Stomach (tissue), 9 donors: Measurements from ENCODE around the gene SNX13. TPM values are rescaled to one million over a fixed set of nuclear protein-coding genes. Genes with fewer than 3 reads are reported as not detected.

Experiments used
- DNase-seq, 2 donors: peaks; one replicate each; pipeline versions ENCODE4 v3.0.0 to v3.0.0-alpha.2; 2013 to 2019
- H3K27ac ChIP-seq, 5 donors: fragments of 200-600 bp in 4 of 5; sonication (generic) in 4 of 5; one replicate each; pipeline ENCODE4 v1.5.1; 2013 to 2019; ENCODE audit warnings: mild to moderate bottlenecking in 1 of 5, moderate library complexity in 1 of 5
- H3K27me3 ChIP-seq, 3 donors: fragments of 200-600 bp; sonication (generic); one replicate each; pipeline ENCODE4 v1.5.1; 2017 to 2019; ENCODE audit warnings: mixed run types in 1 of 3
- H3K36me3 ChIP-seq, 4 donors: fragments of 200-600 bp; sonication (generic); 1 replicate in 3 of 4; 2 replicates in 1 of 4; pipeline ENCODE4 v1.5.1; 2016 to 2019
- H3K4me1 ChIP-seq, 4 donors: fragments of 200-600 bp; sonication (generic); one replicate each; pipeline ENCODE4 v1.5.1; 2016 to 2019
- H3K4me3 ChIP-seq, 4 donors: fragments of 200-600 bp; sonication (generic) in 3 of 4; one replicate each; pipeline ENCODE4 v1.5.1; 2016 to 2019; ENCODE audit warnings: mild to moderate bottlenecking in 1 of 4
- H3K9me3 ChIP-seq, 4 donors: fragments of 200-600 bp; sonication (generic); one replicate each; pipeline ENCODE4 v1.5.1; 2016 to 2019
- EP300 ChIP-seq: sonication (generic); formaldehyde crosslinking; IDR thresholded peaks from one replicate; pipeline ENCODE4 v1.6.1; 2017; ENCODE audit warnings: antibody characterized with exemption
- POLR2A ChIP-seq, 4 donors: fragments of 450-650 bp; IDR thresholded peaks; one replicate each; pipeline ENCODE4 v1.6.1; 2016; ENCODE audit warnings: antibody characterized with exemption in 4 of 4, control low read depth in 2 of 4, mild to moderate bottlenecking in 1 of 4, moderate library complexity in 1 of 4
- POLR2AphosphoS5 ChIP-seq, 3 donors: sonication (generic); formaldehyde crosslinking; IDR thresholded peaks; one replicate each; pipeline ENCODE4 v1.6.1; 2016; ENCODE audit warnings: antibody characterized with exemption in 3 of 3
- WGBS, 5 donors: extraction: QIAGEN DNeasy Blood & Tissue Kit in 3 of 5; methylation state at CpG; one replicate each; pipeline versions ENCODE4 v1.1.5 to v1.1.7; 2013 to 2018; 5-methylcytosine and 5-hydroxymethylcytosine counted together
- intact Hi-C: fragments of 100-400 bp; cut with DNase I; formaldehyde crosslinking; loops from one replicate; pipeline ENCODE4 v1.15.1; 2023; ENCODE audit warnings: low total_unique reads
- polyA plus RNA-seq, 3 donors: library from polyadenylated mRNA; stranded (reverse); fragments of 200-250 nt; gene quantifications; one replicate each; pipeline ENCODE4 v1.2.3, GENCODE V29; 2013
- total RNA-seq, 5 donors: library from RNA; depleted of rRNA; stranded (reverse); fragments of >200 nt; gene quantifications; one replicate each; pipeline versions ENCODE4 v1.1.0 to v1.2.3, GENCODE V29; 2014 to 2016
- TF ChIP-seq, protein P1 (sequence below), 7 experiments: fragments of 450-650 bp in 4 of 7; fragments of 200-600 bp in 3 of 7; sonication (generic) in 3 of 7; IDR thresholded peaks; one replicate each; pipeline ENCODE4 v1.5.1; 2016 to 2019; ENCODE audit warnings: antibody characterized with exemption in 7 of 7, control low read depth in 2 of 7, mild to moderate bottlenecking in 1 of 7
- donor health status: healthy with polysubstance abuse.
- donor health status: Bipolar disorder and iron deficiency.
- donor health status: healthy.

The SNX13 gene
- total and polyA plus RNA-seq, 8 donors: 6.0 to 115 (median 34.6) TPM

DNA sequence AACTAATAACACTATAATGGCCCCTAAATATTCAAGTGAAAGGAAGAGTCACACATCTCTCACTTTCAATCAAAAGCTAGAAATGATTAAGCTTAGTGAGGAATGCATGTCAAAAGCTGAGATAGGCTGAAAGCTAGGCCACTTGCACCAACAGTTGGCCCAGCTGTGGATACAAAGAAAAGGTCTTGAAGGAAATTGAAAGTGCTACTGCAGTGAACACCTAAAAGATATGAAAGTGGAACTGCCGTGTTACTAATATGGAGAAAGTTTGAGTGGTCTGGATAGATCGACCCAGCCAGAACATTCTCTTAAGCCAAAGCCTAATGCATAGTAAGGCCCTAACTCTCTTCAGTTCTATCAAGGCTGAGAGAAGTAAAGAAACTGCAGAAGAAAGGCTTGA lies 12.1 kb upstream of the SNX13 start:
- Histone ChIP-seq H3K27me3 (no peaks in the 10 kb centered on the region), H3K4me3 (no peak overlapping the region), H3K27ac (no peak overlapping the region), H3K9me3 (no peaks in the 10 kb centered on the region), H3K4me1 (no peaks in the 10 kb centered on the region), H3K36me3 (no peaks in the 10 kb centered on the region)
- intact Hi-C loops: no loop called here
- no peak for TF ChIP-seq POLR2AphosphoS5 (IDR thresholded peaks at IDR 0.05)
- 74 to 87% (median 81%) methylated on average over 2 of the region's 2 CpGs for WGBS, 5 donors
- no peak for DNase-seq

DNA sequence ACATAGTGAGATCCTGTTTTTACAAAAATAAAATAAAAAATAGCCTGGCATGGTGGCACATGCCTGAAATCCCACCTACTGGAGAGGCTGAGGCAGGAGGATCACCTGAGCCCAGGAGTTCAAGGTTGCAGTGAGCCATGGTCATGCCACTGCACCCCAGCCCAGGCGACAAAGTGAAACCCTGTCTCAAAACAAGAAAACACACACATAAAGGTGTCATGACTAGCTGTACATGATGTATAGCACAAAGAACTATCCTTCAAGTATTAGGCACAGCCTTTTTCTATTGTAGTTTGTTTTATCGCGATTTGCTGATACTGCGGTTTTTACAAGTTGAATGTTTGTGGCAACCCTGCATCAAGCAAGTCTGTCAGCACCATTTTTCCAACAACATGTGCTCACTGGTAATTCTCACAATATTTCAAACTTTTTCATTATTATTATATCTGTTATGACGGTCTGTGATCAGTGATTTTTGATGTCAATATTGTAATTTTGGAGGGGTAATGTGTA lies 11.5 kb upstream of the SNX13 start:
- WGBS, 5 donors: 89 to 97% (median 94%) methylated on average over 5 of the region's 5 CpGs
- H3K9me3 ChIP-seq: no peaks in the 10 kb centered on the region
- DNase-seq: no peak
- no peaks in the 10 kb centered on the region for H3K36me3 ChIP-seq
- no peak for TF ChIP-seq POLR2A (IDR thresholded peaks at IDR 0.05)
- TF ChIP-seq, protein P1, sequence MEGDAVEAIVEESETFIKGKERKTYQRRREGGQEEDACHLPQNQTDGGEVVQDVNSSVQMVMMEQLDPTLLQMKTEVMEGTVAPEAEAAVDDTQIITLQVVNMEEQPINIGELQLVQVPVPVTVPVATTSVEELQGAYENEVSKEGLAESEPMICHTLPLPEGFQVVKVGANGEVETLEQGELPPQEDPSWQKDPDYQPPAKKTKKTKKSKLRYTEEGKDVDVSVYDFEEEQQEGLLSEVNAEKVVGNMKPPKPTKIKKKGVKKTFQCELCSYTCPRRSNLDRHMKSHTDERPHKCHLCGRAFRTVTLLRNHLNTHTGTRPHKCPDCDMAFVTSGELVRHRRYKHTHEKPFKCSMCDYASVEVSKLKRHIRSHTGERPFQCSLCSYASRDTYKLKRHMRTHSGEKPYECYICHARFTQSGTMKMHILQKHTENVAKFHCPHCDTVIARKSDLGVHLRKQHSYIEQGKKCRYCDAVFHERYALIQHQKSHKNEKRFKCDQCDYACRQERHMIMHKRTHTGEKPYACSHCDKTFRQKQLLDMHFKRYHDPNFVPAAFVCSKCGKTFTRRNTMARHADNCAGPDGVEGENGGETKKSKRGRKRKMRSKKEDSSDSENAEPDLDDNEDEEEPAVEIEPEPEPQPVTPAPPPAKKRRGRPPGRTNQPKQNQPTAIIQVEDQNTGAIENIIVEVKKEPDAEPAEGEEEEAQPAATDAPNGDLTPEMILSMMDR (IDR thresholded peaks at IDR 0.05): no peak
- no peak for TF ChIP-seq EP300
- no peak for TF ChIP-seq POLR2AphosphoS5 (IDR thresholded peaks at IDR 0.05)
- H3K27me3 ChIP-seq: no peaks in the 10 kb centered on the region
- no peaks in the 10 kb centered on the region for H3K4me1 ChIP-seq
- no peak overlapping the region for H3K27ac ChIP-seq
- intact Hi-C loops: no loop called here
- no peak overlapping the region for H3K4me3 ChIP-seq

GRCh38 chr7:17948526-17949238 lies 8.4 kb upstream of the SNX13 start:
- H3K4me3 ChIP-seq: no peak overlapping the region
- H3K27ac ChIP-seq: no peak overlapping the region
- no peak for TF ChIP-seq POLR2AphosphoS5 (IDR thresholded peaks at IDR 0.05)
- intact Hi-C loops: no loop called here
- WGBS, 5 donors: 76 to 93% (median 87%) methylated on average over 2 of the region's 2 CpGs
- H3K4me1 ChIP-seq: no peaks in the 10 kb centered on the region
- no peaks in the 10 kb centered on the region for H3K27me3 ChIP-seq
- no peaks in the 10 kb centered on the region for H3K36me3 ChIP-seq
- DNase-seq: no peak
- H3K9me3 ChIP-seq: no peaks in the 10 kb centered on the region

DNA sequence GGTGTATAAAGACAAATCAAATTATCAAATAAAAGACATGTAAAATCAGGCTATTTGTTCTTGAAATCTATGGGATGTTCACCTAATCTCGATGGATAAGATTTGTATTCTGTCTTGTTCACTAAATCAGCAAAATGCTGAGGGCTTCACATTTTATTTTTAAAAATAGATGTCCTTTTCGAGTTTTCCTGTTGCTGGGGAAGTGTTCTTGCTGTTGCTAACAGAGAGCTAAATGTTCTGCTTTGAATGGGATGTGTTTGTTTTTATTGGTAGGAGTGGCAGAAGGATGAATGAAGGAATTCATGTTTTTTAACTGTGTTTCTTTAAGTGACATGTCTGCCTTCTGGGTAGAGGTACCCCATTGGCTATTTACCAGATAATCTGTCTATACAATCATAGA lies 7.3 kb upstream of the SNX13 start:
- no peaks in the 10 kb centered on the region for H3K4me1 ChIP-seq
- intact Hi-C loops: no loop called here
- H3K36me3 ChIP-seq: no peaks in the 10 kb centered on the region
- H3K27ac ChIP-seq: no peak overlapping the region
- no peak for TF ChIP-seq EP300
- no peak for DNase-seq
- WGBS, 5 donors: 60 to 76% (median 68%) methylated on average over 2 of the region's 2 CpGs
- no peaks in the 10 kb centered on the region for H3K27me3 ChIP-seq
- H3K4me3 ChIP-seq: no peak overlapping the region
- no peaks in the 10 kb centered on the region for H3K9me3 ChIP-seq

- H3K27me3 ChIP-seq: no peaks in the 10 kb centered on the region
- H3K36me3 ChIP-seq: no peaks in the 10 kb centered on the region
- TF ChIP-seq POLR2AphosphoS5 (IDR thresholded peaks at IDR 0.05): no peak
- no peak for TF ChIP-seq POLR2A (IDR thresholded peaks at IDR 0.05)
- TF ChIP-seq, protein P1 (IDR thresholded peaks at IDR 0.05): no peak
- TF ChIP-seq EP300: no peak
- WGBS, 5 donors: 43 to 73% (median 67%) methylated on average over 1 of the region's 1 CpG
- no peak overlapping the region for H3K4me3 ChIP-seq
- H3K4me1 ChIP-seq: peaks cover 0 to 1% (median 0%) of the 10 kb centered on the region in 4 donors
- DNase-seq: no peak
- intact Hi-C loops: no loop called here
- H3K27ac ChIP-seq: no peak overlapping the region
- H3K9me3 ChIP-seq: no peaks in the 10 kb centered on the region
Observed at GRCh38 chr7:17946591-17946990, 6.3 kb upstream of the SNX13 start.

DNA sequence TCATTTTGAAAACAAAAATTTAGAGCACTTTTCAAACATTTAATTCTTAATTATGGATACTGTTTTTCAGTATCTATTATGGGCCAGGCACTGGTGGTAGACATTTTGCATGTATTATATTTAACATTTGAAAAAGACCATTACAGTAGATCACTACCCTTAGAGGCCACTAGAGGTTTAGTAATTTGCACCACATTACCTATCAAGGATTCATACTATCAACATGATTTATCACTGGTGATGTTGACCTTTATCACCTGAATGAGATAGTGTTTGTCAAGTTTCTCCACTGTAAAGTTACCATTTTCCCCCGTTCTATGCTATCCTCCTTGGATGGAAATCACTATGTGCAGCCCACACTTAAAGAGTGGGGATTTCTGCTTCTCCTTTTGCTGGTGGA lies 4.4 kb upstream of the SNX13 start:
- 91 to 100% (median 93%) methylated on average over 1 of the region's 1 CpG for WGBS, 5 donors
- intact Hi-C loops: no loop called here

More for the DNA sequence above, 4.4 kb upstream of the SNX13 start:
- Histone ChIP-seq H3K27ac (no peak overlapping the region), H3K4me1 (peaks cover 0 to 9% (median 4%) of the 10 kb centered on the region in 4 donors), H3K9me3 (no peaks in the 10 kb centered on the region), H3K4me3 (no peak overlapping the region), H3K36me3 (no peaks in the 10 kb centered on the region), H3K27me3 (no peaks in the 10 kb centered on the region)
- no peak for DNase-seq
- no peak for TF ChIP-seq POLR2AphosphoS5 (IDR thresholded peaks at IDR 0.05)
- TF ChIP-seq POLR2A (IDR thresholded peaks at IDR 0.05): no peak
- TF ChIP-seq EP300: no peak
- TF ChIP-seq, protein P1 (IDR thresholded peaks at IDR 0.05): no peak
